Heart left ventricle (tissue), 16 donors: ENCODE results near the gene SLC16A11. TPM values are rescaled to one million over a fixed set of nuclear protein-coding genes. Genes with fewer than 3 reads are reported as not detected.

Experiments
- ATAC-seq, 4 donors: fragments of 200-7000 bp; cut with Tn5 transposase; one replicate each; pipeline ENCODE4 v1.9.1; 2020 to 2022; ENCODE audit warnings: moderate library complexity in 4 of 4, mild to moderate bottlenecking in 3 of 4, moderate number of reproducible peaks in 1 of 4
- DNase-seq, 5 donors: peaks; one replicate each; pipeline ENCODE4 v3.0.0-alpha.2; 2020
- H3K27ac ChIP-seq, 12 donors: fragments of 200-600 bp; sonication (generic) in 4 of 12; one replicate each; pipeline versions ENCODE4 v1.5.0 to v1.8.0; 2016 to 2022; ENCODE audit warnings: mild to moderate bottlenecking in 2 of 12
- H3K27me3 ChIP-seq, 9 donors: fragments of 200-600 bp; sonication (generic) in 2 of 9; one replicate each; pipeline versions ENCODE4 v1.5.1 to v1.8.0; 2016 to 2022; ENCODE audit warnings: mild to moderate bottlenecking in 3 of 9
- H3K36me3 ChIP-seq, 9 donors: fragments of 200-600 bp; sonication (generic) in 2 of 9; one replicate each; pipeline versions ENCODE4 v1.5.0 to v1.8.0; 2018 to 2022; ENCODE audit warnings: mild to moderate bottlenecking in 2 of 9
- H3K4me1 ChIP-seq, 12 donors: fragments of 200-600 bp; sonication (generic) in 4 of 12; one replicate each; pipeline versions ENCODE4 v1.5.0 to v1.8.0; 2016 to 2022; ENCODE audit warnings: mild to moderate bottlenecking in 3 of 12
- H3K4me3 ChIP-seq, 12 donors: fragments of 200-600 bp; sonication (generic) in 4 of 12; one replicate each; pipeline versions ENCODE4 v1.5.0 to v1.8.0; 2017 to 2022; ENCODE audit warnings: mild to moderate bottlenecking in 9 of 12, moderate library complexity in 4 of 12
- H3K9me3 ChIP-seq, 12 donors: fragments of 200-600 bp; sonication (generic) in 4 of 12; one replicate each; pipeline versions ENCODE4 v1.5.0 to v1.8.0; 2016 to 2022; ENCODE audit warnings: mild to moderate bottlenecking in 1 of 12
- CTCF ChIP-seq, 12 donors: fragments of 200-600 bp; sonication (generic) in 4 of 12; IDR thresholded peaks; one replicate each; pipeline versions ENCODE4 v1.5.0 to v1.8.0; 2018 to 2022; ENCODE audit warnings: antibody characterized with exemption in 12 of 12, mild to moderate bottlenecking in 5 of 12
- POLR2A ChIP-seq, 2 donors: fragments of 450-650 bp; IDR thresholded peaks; one replicate each; pipeline ENCODE4 v1.6.1; 2017; ENCODE audit warnings: antibody characterized with exemption in 2 of 2, mild to moderate bottlenecking in 2 of 2, moderate library complexity in 2 of 2
- WGBS, 4 donors: extraction: QIAGEN DNeasy Blood & Tissue Kit in 2 of 4; methylation state at CpG; one replicate each; pipeline versions ENCODE4 v1.1.5 to v1.1.7; 2013 to 2018; 5-methylcytosine and 5-hydroxymethylcytosine counted together
- intact Hi-C, 10 donors: fragments of 100-400 bp; cut with DNase I; formaldehyde crosslinking; loops; one replicate each; pipeline versions ENCODE4 v1.11.1 to v1.14.2; 2022
- polyA plus RNA-seq, 2 donors: library from polyadenylated mRNA; stranded (reverse); fragments of 200-250 nt; gene quantifications; one replicate each; pipeline ENCODE4 v1.2.3, GENCODE V29; 2013
- total RNA-seq, 9 donors: library from RNA; depleted of rRNA in 2 of 9; stranded (reverse); fragments of >200 nt in 2 of 9; fragmentation: NEBNext Ultra II Directional in 3 of 9; extraction: Animal tissue kit (Norgen Biotek cat#: 25700) in 3 of 9; gene quantifications; one replicate each; pipeline versions ENCODE4 v1.1.0 to v1.2.4, GENCODE V29; 2016 to 2023
- donor health status: ischemic (EF 13 %, LVEDD 7.1; RV severe dilation, severe dysfunction).
- donor health status: healthy with polysubstance abuse.
- donor health status: DM: no; HTN: yes; CAD: no.
- donor health status: DM: no; HTN: no; CAD: no.
- donor health status: ischemic (EF 25% LVEDD 6.9; RV normal size, moderate dysfunction).
- donor health status: ischemic (EF 25% LVEDD 5.7; RV mildly dilated, moderate dysfunction).
- donor health status: healthy.
- donor health status: DM: yes; HTN: yes; CAD: no.
- donor health status: ischemic (EF 35%, LVEDD 5.7; RV mildly dilated, moderate dysfunction).
- donor health status: nonischemic (EF 11% LVEDD 7.7; RV severe dilation, severe dysfunction).
- donor health status: DM: yes; HTN: yes; CAD: no.
- donor health status: PGD.
- donor health status: ischemic (EF 29% LVEDD 5.4; RV normal size, mild dysfunction).
- donor health status: nonischemic (EF 23%, LVEDD 6.1; RV moderate dilation, normal function).

The SLC16A11 gene
- total and polyA plus RNA-seq, 11 donors, result 0.19 to 1.4 (median 0.79) TPM; not detected in 1

GRCh38 chr17:7017827-7018200, 26.1 kb downstream of the SLC16A11 start:
- 63 to 84% (median 75%) methylated on average over 11 to 12 of the region's 12 CpGs for WGBS, 4 donors
- ATAC-seq, result no peak
- peak overlapping the region in 9 of 12 donors; percentile 57 to 97 (median 68) for H3K4me3 ChIP-seq
- H3K36me3 ChIP-seq, result peaks cover 0 to 17% (median 6%) of the 10 kb centered on the region in 9 donors
- H3K9me3 ChIP-seq, result no peaks in the 10 kb centered on the region
- TF ChIP-seq CTCF (IDR thresholded peaks at IDR 0.05), result no peak
- no peak for TF ChIP-seq POLR2A (IDR thresholded peaks at IDR 0.05)
- peak in 1 of 5 donors; percentile 25 for DNase-seq
- H3K27me3 ChIP-seq, result peaks cover 0 to 13% (median 0%) of the 10 kb centered on the region in 9 donors
- peak overlapping the region; percentile 85 to 99 (median 97) for H3K27ac ChIP-seq
- intact Hi-C loops, result loop anchor here in 2 of 10 donors (10.0 kb wide), 1 partner anchor 263 kb away; the partner anchor contains the start of gene XAF1 (in 2 of the 2)
- peaks cover 18 to 88% (median 61%) of the 10 kb centered on the region in 12 donors for H3K4me1 ChIP-seq

GRCh38 chr17:7016886-7017826, 26.7 kb downstream of the SLC16A11 start:
- peak overlapping the region in 7 of 12 donors; percentile 57 to 97 (median 74) for H3K4me3 ChIP-seq
- 70 to 80% (median 73%) methylated on average over 20 of the region's 20 CpGs for WGBS, 4 donors
- H3K36me3 ChIP-seq, result peaks cover 0 to 17% (median 6%) of the 10 kb centered on the region in 9 donors
- DNase-seq, result peak in 2 of 5 donors; percentile 40 to 46
- intact Hi-C loops, result loop anchor here in 2 of 10 donors (10.0 kb wide), 1 partner anchor 262 kb away; the partner anchor contains the start of gene XAF1 (in 2 of the 2)
- TF ChIP-seq POLR2A (IDR thresholded peaks at IDR 0.05) (no peak), CTCF (IDR thresholded peaks at IDR 0.05) (no peak)
- no peaks in the 10 kb centered on the region for H3K9me3 ChIP-seq
- H3K27me3 ChIP-seq, result peaks cover 0 to 6% (median 0%) of the 10 kb centered on the region in 9 donors
- H3K4me1 ChIP-seq, result peaks cover 18 to 84% (median 60%) of the 10 kb centered on the region in 12 donors
- H3K27ac ChIP-seq, result peak overlapping the region; percentile 85 to 99 (median 97)
- ATAC-seq, result no peak

GRCh38 chr17:7016418-7016817, 27.5 kb downstream of the SLC16A11 start:
- DNase-seq, result no peak
- Histone ChIP-seq H3K4me3 (no peak overlapping the region), H3K27ac (peak overlapping the region in 11 of 12 donors; percentile 90 to 99 (median 97)), H3K27me3 (no peaks in the 10 kb centered on the region), H3K9me3 (no peaks in the 10 kb centered on the region), H3K36me3 (peaks cover 0 to 17% (median 6%) of the 10 kb centered on the region in 9 donors), H3K4me1 (peaks cover 15 to 82% (median 60%) of the 10 kb centered on the region in 12 donors)
- intact Hi-C loops, result loop anchor here in 2 of 10 donors (10.0 kb wide), 1 partner anchor 262 kb away; the partner anchor contains the start of gene XAF1 (in 2 of the 2)
- no peak for TF ChIP-seq CTCF (IDR thresholded peaks at IDR 0.05)
- 86 to 90% (median 87%) methylated on average over 3 of the region's 3 CpGs for WGBS, 4 donors
- ATAC-seq, result no peak
